K562 (cell line): ENCODE results near the gene ZNF829.

Experiments
- CTCF ChIP-seq, 3 experiments: IDR thresholded peaks in 2 of 3; conservative IDR thresholded peaks in 1 of 3; 2 replicates each; pipeline ENCODE4 v1.5.1; 2011 to 2012; ENCODE audit warnings: low read length in 3 of 3, mild to moderate bottlenecking in 3 of 3, control low read depth in 2 of 3, improper control_type of control experiment in 1 of 3, inconsistent platforms in 1 of 3, low read depth in 1 of 3, mixed read lengths in 1 of 3, moderate library complexity in 1 of 3; ENCODE audit not compliant: insufficient read depth in 2 of 3
- EHMT2 ChIP-seq: fragments of 450-650 bp; IDR thresholded peaks from 2 replicates; pipeline ENCODE4 v1.6.1; 2018; ENCODE audit warnings: antibody characterized with exemption
- EZH2 ChIP-seq: IDR thresholded peaks from 2 replicates; pipeline ENCODE4 v1.6.1; 2012; ENCODE audit warnings: low read depth, mild to moderate bottlenecking, inconsistent platforms, low read length, borderline replicate concordance
- FOXM1 ChIP-seq, 2 experiments: fragments of 450-650 bp in 1 of 2; sonication (generic) in 1 of 2; formaldehyde crosslinking in 1 of 2; IDR thresholded peaks; 2 replicates each; pipeline versions ENCODE4 v1.6.1 to v1.9.0; 2017 to 2022; ENCODE audit warnings: low read depth in 2 of 2, mild to moderate bottlenecking in 2 of 2, missing genetic modification reagents in 1 of 2, moderate library complexity in 1 of 2
- HOXB6 ChIP-seq: fragments of 250-450 bp; sonication (Bioruptor Pico); IDR thresholded peaks from 2 replicates; pipeline ENCODE4 v1.5.1; 2022; ENCODE audit warnings: mild to moderate bottlenecking, borderline replicate concordance
- ID3 ChIP-seq, 2 experiments: fragments of 250-450 bp in 1 of 2; fragments of 450-650 bp in 1 of 2; sonication (Bioruptor Pico) in 1 of 2; IDR thresholded peaks; 2 replicates each; pipeline versions ENCODE4 v1.6.1 to v1.8.0; 2016 to 2021; ENCODE audit warnings: mild to moderate bottlenecking in 2 of 2, moderate library complexity in 2 of 2, missing compliant biosample characterization in 1 of 2, missing genetic modification characterization in 1 of 2
- MTA2 ChIP-seq: fragments of 450-650 bp; IDR thresholded peaks from 2 replicates; pipeline ENCODE4 v1.6.1; 2016; ENCODE audit warnings: low read depth
- POLR2AphosphoS5 ChIP-seq: IDR thresholded peaks from 2 replicates; pipeline ENCODE4 v1.6.1; 2011; ENCODE audit warnings: mild to moderate bottlenecking, low read depth, low read length, moderate library complexity; ENCODE audit not compliant: control insufficient read depth, insufficient read depth
- SMAD3 ChIP-seq: fragments of 450-650 bp; formaldehyde crosslinking; conservative IDR thresholded peaks from 2 replicates; pipeline ENCODE4 v1.4.0; 2020; ENCODE audit warnings: mild to moderate bottlenecking
- TBP ChIP-seq: optimal IDR thresholded peaks from 2 replicates; pipeline ENCODE3; 2011; ENCODE audit warnings: low read depth, low read length, improper control_type of control experiment
- WHSC1 ChIP-seq: IDR thresholded peaks from one replicate; pipeline ENCODE4 v1.6.1; 2012; ENCODE audit warnings: low read length, control low read depth, inconsistent platforms
- ZNF3 ChIP-seq: fragments of 250-450 bp; sonication (Bioruptor Pico); IDR thresholded peaks from 2 replicates; pipeline ENCODE4 v1.5.0; 2021; ENCODE audit warnings: mild to moderate bottlenecking, moderate library complexity
- ZNF584 ChIP-seq: fragments of 200-800 bp; sonication (Bioruptor generic); IDR thresholded peaks from 2 replicates; pipeline ENCODE4 v1.6.1; 2016; ENCODE audit warnings: low read depth, mild to moderate bottlenecking, missing genetic modification characterization, missing compliant biosample characterization

- no peak for TF ChIP-seq CTCF (IDR thresholded peaks at IDR 0.05 in 2 of 3, conservative IDR thresholded peaks at IDR 0.05 in 1 of 3; ENCODE audit: insufficient read depth in 2 of 3, low read depth in 1 of 3, low read length in 3 of 3)
- TF ChIP-seq ZNF584 (CRISPR knock-in tag), result no peak
- no peak for TF ChIP-seq HOXB6 (CRISPR knock-in tag)
- TF ChIP-seq POLR2AphosphoS5, result no peak
- no peak for TF ChIP-seq MTA2
- TF ChIP-seq ID3 (CRISPR knock-in tag; IDR thresholded peaks at IDR 0.05), result no peak
- no peak for TF ChIP-seq ID3 (tag; IDR thresholded peaks at IDR 0.05)
- TF ChIP-seq FOXM1 (IDR thresholded peaks at IDR 0.05; ENCODE audit: low read depth), result no peak
- TF ChIP-seq FOXM1 (CRISPR knock-in tag; IDR thresholded peaks at IDR 0.05; ENCODE audit: low read depth), result no peak
- TF ChIP-seq ZNF3 (CRISPR knock-in tag), result no peak
- TF ChIP-seq WHSC1, result no peak
- TF ChIP-seq TBP, result no peak
- no peak for TF ChIP-seq EZH2
- no peak for TF ChIP-seq SMAD3
- TF ChIP-seq EHMT2, result no peak
These were observed 34.4 kb upstream of the ZNF829 start for GRCh38 chr19:36950335-36951119.
